ENCODE data around the gene CEACAM16. TPM values are rescaled to one million over a fixed set of nuclear protein-coding genes. Genes with fewer than 3 reads are reported as not detected.

Gene CEACAM16
- total RNA-seq, 4 donors from 2014 or later, result 0.40 TPM; not detected in 3

DNA sequence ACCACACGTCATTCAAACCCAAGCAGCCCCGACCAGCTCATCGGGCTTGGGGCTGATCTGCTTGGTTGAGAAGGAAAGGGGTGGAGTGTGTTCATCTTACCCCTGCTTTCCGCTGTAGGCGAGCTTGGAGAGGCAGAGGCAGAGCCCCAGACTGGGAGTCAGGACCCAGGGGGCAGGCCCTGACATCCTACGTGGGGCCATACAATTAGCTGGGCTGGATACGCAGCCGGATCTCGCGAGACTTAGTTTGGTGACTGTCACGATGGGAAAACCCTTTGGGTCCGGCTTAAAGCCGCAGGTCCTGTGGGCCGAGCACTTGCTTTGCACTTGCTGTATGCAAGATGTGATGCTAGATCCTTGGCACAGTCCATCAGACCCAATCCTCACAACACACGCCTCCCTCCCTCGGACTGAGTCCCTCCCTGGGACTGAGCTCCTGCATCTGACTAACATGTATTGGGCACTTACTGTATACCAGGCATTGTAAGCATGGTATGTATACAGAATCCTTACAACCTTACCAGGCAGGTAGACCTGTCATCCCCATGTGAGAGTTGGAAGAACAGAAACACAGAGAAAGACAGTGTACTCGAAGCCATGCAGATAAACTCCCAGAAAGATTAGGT lies 3.7 kb downstream of the CEACAM16 start:
- Histone ChIP-seq H3K4me1 (no peaks in the 10 kb centered on the region), H3K4me3 (replicated peaks in 1 of 3) (no peak overlapping the region), H3K36me3 (no peaks in the 10 kb centered on the region), H3K27me3 (no peaks in the 10 kb centered on the region), H3K9me3 (no peaks in the 10 kb centered on the region), H3K27ac (no peak overlapping the region)
- TF ChIP-seq, protein P1, sequence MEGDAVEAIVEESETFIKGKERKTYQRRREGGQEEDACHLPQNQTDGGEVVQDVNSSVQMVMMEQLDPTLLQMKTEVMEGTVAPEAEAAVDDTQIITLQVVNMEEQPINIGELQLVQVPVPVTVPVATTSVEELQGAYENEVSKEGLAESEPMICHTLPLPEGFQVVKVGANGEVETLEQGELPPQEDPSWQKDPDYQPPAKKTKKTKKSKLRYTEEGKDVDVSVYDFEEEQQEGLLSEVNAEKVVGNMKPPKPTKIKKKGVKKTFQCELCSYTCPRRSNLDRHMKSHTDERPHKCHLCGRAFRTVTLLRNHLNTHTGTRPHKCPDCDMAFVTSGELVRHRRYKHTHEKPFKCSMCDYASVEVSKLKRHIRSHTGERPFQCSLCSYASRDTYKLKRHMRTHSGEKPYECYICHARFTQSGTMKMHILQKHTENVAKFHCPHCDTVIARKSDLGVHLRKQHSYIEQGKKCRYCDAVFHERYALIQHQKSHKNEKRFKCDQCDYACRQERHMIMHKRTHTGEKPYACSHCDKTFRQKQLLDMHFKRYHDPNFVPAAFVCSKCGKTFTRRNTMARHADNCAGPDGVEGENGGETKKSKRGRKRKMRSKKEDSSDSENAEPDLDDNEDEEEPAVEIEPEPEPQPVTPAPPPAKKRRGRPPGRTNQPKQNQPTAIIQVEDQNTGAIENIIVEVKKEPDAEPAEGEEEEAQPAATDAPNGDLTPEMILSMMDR (IDR thresholded peaks at IDR 0.05), result no peak
- TF ChIP-seq POLR2A (IDR thresholded peaks at IDR 0.05), result no peak
- 77 to 81% methylated on average over 6 to 14 of the region's 17 CpGs for WGBS, 2 donors
- intact Hi-C loops (cut with DNase I), result no loop called here
- DNase-seq, result no peak

DNA sequence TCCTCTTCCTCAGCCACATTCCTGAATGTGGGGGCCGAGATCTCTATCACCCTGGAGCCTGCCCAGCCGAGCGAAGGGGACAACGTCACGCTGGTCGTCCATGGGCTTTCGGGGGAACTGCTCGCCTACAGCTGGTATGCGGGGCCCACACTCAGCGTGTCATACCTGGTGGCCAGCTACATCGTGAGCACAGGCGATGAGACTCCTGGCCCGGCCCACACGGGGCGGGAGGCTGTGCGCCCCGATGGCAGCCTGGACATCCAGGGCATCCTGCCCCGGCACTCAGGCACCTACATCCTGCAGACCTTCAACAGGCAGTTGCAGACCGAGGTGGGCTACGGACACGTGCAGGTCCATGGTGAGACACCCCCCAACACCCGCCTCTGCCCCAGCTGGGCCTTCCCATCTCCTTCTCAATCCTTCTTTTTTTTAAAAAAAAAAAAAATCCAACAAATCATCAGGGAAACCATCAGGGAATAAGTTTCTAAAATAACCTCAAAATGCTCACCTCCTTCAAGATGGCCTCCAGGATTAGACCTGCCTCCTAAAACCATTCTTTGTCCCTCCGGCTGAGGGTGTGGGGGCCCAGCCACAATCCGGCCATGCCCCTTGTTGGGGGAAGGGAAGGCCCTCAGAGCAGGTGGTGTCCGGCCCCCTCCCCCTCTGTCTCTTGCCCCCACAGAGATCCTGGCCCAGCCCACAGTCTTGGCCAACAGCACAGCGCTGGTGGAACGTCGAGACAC lies 4.6 kb downstream of the CEACAM16 start:
- H3K36me3 ChIP-seq, result no peaks in the 10 kb centered on the region
- H3K27ac ChIP-seq, result no peak overlapping the region
- no peaks in the 10 kb centered on the region for H3K27me3 ChIP-seq
- H3K4me3 ChIP-seq (replicated peaks in 1 of 3), result no peak overlapping the region
- no peaks in the 10 kb centered on the region for H3K9me3 ChIP-seq
- intact Hi-C loops (cut with DNase I), result no loop called here
- WGBS, 2 donors, result 74 to 84% methylated on average over 17 to 20 of the region's 28 CpGs
- no peaks in the 10 kb centered on the region for H3K4me1 ChIP-seq
- no peak for DNase-seq
- TF ChIP-seq, protein P1 (IDR thresholded peaks at IDR 0.05), result no peak
- no peak for TF ChIP-seq POLR2A (IDR thresholded peaks at IDR 0.05)

DNA sequence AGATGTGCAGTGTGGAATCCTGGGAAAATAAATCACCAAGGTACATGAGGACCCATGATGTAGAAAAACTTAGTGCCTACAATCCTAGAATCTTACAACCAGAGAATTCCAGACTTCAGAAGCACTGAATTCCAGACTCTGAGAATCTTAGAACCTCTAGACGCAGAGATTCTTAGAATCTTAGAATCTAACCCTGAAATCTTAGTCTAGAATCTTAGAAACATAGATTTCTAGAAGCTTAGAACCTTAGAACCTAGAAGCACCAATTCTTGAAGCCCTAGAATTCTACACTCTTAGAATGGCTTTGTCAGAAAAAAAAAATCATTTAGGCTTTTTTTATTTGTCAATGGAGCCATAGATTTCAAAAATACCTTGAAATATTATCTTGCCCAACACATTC lies 6.0 kb downstream of the CEACAM16 start:
- no peak for TF ChIP-seq POLR2A (IDR thresholded peaks at IDR 0.05)
- TF ChIP-seq, protein P1 (IDR thresholded peaks at IDR 0.05), result no peak
- WGBS, 2 donors, result 88 to 97% methylated on average over 1 of the region's 1 CpG
- Histone ChIP-seq H3K9me3 (no peaks in the 10 kb centered on the region), H3K36me3 (no peaks in the 10 kb centered on the region), H3K27ac (no peak overlapping the region), H3K4me1 (no peaks in the 10 kb centered on the region), H3K27me3 (no peaks in the 10 kb centered on the region), H3K4me3 (replicated peaks in 1 of 3) (no peak overlapping the region)
- no peak for DNase-seq
- intact Hi-C loops (cut with DNase I), result no loop called here

DNA sequence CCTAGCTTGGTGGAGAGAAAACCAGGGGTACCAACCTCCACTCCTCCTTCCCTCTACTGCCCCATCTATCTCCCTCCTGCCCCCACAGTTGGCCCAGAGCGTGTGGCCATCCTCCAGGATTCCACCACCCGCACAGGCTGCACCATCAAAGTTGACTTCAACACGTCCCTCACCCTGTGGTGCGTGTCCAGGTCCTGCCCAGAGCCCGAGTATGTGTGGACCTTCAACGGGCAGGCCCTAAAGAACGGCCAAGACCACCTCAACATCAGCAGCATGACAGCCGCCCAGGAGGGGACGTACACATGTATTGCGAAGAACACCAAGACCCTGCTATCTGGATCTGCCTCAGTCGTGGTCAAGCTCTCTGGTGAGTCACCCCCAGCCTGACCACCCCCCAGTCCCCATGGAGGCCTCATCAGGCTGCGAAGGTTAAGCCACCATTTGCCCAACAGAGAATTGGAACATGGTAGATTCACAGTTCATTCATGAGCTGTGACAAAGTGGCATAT lies 6.6 kb downstream of the CEACAM16 start:
- no peaks in the 10 kb centered on the region for H3K4me1 ChIP-seq
- no peaks in the 10 kb centered on the region for H3K36me3 ChIP-seq
- DNase-seq, result no peak
- no peaks in the 10 kb centered on the region for H3K27me3 ChIP-seq
- no peaks in the 10 kb centered on the region for H3K9me3 ChIP-seq
- 97% methylated on average over 7 to 11 of the region's 12 CpGs for WGBS, 2 donors
- intact Hi-C loops (cut with DNase I), result no loop called here
- H3K27ac ChIP-seq, result no peak overlapping the region
- H3K4me3 ChIP-seq (replicated peaks in 1 of 3), result no peak overlapping the region
- TF ChIP-seq, protein P1 (IDR thresholded peaks at IDR 0.05), result no peak
- TF ChIP-seq POLR2A (IDR thresholded peaks at IDR 0.05), result no peak
